ENCODE results near the gene TNS4. TPM values are rescaled to one million over a fixed set of nuclear protein-coding genes. Genes with fewer than 3 reads are reported as not detected.
"Not testable (repeated sequence)": the region's sequence is repeated elsewhere in the genome, so short reads cannot be mapped to it uniquely, and the experiment has no call there.

Gene TNS4
- not detected for total RNA-seq
- long read RNA-seq = 0 reads

DNA sequence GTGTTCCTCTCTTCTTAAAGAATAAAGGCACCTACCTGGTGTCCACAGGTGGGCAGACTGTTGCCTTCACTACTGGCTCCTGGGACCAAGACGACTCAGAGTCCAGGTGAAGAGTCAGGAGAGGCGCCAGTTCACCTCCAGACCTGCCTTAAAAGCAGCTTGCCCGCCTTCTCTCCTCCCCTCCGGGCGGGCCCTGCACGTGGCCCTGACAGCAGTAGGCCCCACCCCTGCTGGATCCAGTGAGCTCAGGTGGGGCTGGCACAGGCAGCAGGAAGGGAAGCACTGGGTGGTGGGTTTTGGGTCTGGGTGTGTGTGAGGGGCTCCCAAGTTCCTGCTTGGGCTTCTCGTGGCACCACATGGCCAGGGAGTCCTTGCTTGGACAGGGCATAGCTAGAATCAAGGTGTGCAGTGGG is at the start of gene TNS4:
Gene TNS4 (minus strand): TSS at position 125 of the 413 bp plus-strand sequence. CDS start 5,198 bp downstream, outside the sequence.
- peak; percentile 39 for DNase-seq (ENCODE audit: low spot score)

DNA sequence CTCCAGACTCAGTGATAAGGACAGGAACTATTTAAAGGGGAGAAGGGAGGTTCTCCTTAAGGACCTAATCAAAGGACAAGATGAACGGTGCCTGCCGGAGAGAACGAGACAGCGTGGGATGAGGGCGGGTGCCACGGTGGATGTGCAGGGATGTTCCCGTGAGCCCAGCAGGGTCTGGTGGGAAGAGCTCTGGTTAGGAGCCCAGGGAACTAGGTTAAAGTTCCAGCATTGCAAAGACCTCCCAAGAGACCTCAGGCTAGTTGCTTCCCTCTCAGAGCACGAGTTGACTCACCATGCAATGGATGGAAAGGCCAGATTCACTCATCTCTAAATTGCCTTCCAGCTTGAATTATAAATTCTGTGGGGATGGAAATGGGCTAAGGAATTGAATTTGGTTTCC is 49.2 kb upstream of the TNS4 start:
- intact Hi-C loops (cut with DNase I) = no loop called here
- peak; percentile 75 for DNase-seq (ENCODE audit: low spot score)

More for the DNA sequence above, at the start of gene TNS4:
- intact Hi-C loops (cut with DNase I) = no loop called here

- intact Hi-C loops (cut with DNase I) = no loop called here
- peak; percentile 69 for DNase-seq (ENCODE audit: low spot score)
These were observed 47.7 kb upstream of the TNS4 start for GRCh38 chr17:40548982-40549685.

- no peak for DNase-seq (ENCODE audit: low spot score)
- intact Hi-C loops (cut with DNase I) = no loop called here
These were observed 47.1 kb upstream of the TNS4 start for GRCh38 chr17:40548491-40548981.

DNA sequence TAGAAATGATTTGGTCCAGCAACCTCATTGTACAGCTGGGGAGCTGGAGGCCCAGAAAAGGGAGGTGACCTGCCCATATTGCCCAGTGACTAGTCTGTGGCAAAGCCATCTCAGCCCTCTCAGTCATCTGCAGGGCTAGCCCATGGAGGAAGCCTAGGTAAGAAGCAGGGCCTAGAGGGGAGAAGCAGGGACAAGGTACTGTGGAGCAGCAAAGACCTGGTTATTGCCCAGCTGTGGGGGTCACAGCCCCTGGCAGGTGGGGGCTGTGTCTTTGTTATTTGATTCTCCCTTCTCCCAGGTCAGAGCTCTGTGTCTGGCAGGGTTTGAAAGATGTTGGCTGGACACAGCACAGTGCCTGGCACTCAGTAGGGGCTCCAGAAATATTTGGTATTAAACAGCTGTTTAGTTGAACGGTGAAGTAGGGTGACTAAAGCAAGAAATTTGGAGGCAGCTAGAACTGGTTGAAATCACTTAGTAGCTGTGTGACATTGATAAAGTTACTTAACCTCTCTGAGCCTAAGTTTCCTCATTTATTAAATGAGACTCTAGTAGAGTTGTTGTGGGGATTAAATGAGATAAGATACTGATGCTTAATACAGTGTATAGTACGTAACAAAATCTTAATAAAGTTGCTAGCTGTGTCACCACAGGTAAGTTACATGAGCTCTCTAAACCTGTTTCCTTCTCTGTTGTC is 46.5 kb upstream of the TNS4 start:
- intact Hi-C loops (cut with DNase I) = no loop called here
- DNase-seq (ENCODE audit: low spot score) = no peak

DNA sequence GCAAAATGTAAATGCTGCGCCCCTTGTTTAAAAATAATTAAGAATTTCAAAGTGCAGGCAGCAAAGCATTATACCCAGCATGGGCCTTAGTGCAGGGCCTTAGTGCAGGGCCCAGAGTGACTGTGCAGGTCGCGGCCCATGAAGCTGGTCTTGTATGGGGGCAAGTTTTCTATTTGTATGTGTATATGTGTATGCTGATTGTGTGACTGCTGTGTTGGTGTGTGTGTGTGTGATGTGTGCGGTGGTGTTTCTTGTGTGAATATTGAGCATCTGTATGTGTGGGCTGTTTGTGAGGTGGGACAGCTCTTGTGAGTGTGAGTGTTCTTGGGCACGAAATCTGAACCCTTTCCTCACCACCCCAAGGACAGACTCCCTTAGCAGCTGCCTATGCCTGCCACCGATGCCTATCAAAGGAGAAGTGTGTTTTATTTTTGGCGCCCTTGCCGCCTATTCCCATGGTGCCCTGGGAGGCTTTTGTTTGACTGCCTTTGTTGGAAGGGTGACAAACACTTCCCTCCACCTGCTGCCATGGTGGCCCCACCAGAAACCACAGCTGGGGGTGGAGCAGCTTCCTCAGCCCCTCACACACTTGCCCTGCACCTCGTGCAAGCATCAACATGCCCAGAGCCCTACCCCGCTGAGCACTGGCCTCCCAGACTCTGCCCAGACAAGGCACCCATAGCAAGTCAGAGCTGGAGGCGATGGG is 45.8 kb upstream of the TNS4 start:
- intact Hi-C loops (cut with DNase I) = no loop called here
- DNase-seq (ENCODE audit: low spot score) = peak; percentile 75

- intact Hi-C loops (cut with DNase I) = not testable (repeated sequence)
- peak; percentile 14 for DNase-seq (ENCODE audit: low spot score)
These were observed 45.1 kb upstream of the TNS4 start for GRCh38 chr17:40546497-40546896.

DNA sequence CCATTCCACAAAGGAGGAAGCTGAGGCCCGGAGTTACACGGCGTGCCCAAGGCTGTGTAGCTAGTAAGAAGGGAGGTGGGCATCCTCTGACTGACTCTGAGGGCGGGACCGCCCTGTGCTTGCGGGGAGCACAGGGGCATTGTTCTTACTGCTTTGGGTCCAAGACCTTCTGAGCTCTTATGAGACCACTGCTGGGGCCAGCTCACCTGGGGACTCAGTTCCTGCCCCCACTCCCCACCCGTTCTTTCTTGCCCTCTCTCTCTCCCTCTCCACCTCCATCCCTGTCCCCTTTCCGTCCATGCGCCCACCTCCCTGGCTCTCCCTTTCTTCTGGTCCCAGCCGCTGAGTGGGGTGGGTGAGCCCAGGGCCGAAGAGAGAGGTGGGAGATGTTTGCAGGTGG is 44.2 kb upstream of the TNS4 start:
- DNase-seq (ENCODE audit: low spot score) = peak; percentile 4
- intact Hi-C loops (cut with DNase I) = no loop called here

GRCh38 chr17:40542558-40543411 is 41.4 kb upstream of the TNS4 start:
- DNase-seq (ENCODE audit: low spot score) = peak; percentile 90
- intact Hi-C loops (cut with DNase I) = loop anchor here (1.0 kb wide), 1 partner anchor 11 kb away; no protein-coding TSS in a partner anchor

- peak; percentile 87 for DNase-seq (ENCODE audit: low spot score)
- intact Hi-C loops (cut with DNase I) = loop anchor here (1.0 kb wide), 1 partner anchor 11 kb away; no protein-coding TSS in a partner anchor
These were observed 40.6 kb upstream of the TNS4 start for GRCh38 chr17:40541873-40542557.

- intact Hi-C loops (cut with DNase I) = no loop called here
- DNase-seq (ENCODE audit: low spot score) = no peak
These were observed 39.8 kb upstream of the TNS4 start for GRCh38 chr17:40541060-40541872.

GRCh38 chr17:40540448-40540847 is 39.0 kb upstream of the TNS4 start:
- intact Hi-C loops (cut with DNase I) = no loop called here
- DNase-seq (ENCODE audit: low spot score) = no peak

DNA sequence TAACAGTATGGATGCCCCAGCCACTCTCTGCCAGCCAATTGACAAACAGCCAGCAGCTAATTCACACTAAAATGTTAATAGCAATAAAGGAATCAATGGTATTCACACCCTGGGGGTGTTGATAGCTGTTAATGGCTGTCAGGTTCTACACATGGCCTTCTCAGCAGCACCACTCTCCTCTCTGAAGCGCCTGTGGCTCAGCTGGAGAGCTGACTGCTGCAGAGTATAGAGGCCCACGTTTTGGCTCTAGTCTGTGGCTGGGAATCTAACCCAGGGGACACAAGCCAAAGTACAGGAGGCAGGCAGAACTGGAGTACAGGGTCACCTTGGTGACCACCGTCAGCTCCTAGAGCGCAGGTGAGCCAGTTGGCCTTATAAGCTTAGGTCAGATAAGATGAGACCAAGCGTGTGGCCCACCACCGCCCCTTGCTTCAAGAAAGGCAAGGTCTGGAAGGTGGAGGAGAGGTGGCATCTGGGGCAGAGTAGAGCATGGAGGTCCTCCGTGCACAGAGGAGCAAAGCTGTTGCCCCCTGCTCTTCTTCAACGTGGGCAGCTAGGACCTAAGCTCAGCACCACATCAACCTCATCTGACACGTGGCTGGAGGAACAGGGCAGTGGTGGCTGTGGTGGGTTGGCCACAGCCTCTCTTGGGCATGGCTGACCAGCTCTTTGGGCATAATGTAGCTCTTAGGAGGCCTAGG is 38.4 kb upstream of the TNS4 start:
- intact Hi-C loops (cut with DNase I) = no loop called here
- DNase-seq (ENCODE audit: low spot score) = no peak

DNA sequence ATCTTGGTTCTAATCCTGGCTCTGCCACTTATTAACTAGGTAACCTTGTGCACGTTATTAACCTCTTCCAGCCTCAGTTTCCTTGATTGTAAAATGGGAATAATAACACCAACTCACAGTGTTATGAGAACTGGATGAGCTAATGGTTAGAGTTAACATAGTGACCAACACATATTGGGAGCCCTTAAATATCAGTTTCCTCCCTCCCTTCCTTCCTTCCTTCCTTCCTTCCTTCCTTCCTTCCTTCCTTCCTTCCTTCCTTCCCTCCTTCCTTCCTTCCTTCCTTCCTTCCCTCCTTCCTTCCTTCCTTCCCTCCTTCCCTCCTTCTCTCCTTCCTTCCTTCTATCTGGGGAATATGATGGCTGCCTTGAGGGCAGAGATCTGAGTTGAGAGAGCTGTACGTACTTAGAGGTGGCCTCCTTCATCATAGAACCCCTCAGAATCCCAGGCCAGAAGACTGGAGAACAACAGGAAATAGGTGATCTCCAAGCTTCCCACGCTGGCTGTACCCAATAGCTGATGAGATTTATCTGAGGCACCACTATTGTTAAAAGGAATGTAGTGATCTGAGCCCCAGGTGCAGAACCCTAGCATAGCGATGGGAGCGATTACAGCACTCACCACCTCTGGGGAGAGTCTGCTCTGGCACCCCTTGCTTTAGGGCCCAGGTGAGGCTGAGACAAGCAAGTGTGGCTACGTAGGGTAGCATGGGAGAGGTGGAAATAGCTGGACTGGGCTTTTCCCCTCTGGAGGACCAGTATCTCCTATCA is 37.7 kb upstream of the TNS4 start:
- intact Hi-C loops (cut with DNase I) = no loop called here
- no peak for DNase-seq (ENCODE audit: low spot score)

GRCh38 chr17:40538019-40538935 is 36.9 kb upstream of the TNS4 start:
- DNase-seq (ENCODE audit: low spot score) = peak; percentile 89

More at GRCh38 chr17:40538019-40538935, 36.9 kb upstream of the TNS4 start:
- intact Hi-C loops (cut with DNase I) = no loop called here
